Mesendoderm (in vitro differentiated cells): ENCODE measurements around the gene ZCCHC4.

ENCODE experiments used
- DNase-seq: peaks from one replicate; pipeline ENCODE4 v3.0.0; 2013
- H2AK5ac ChIP-seq: 2 replicates; pipeline ENCODE4 v1.6.1; 2013; ENCODE audit warnings: low read length, inconsistent platforms
- H2BK120ac ChIP-seq: 2 replicates; pipeline ENCODE4 v1.6.1; 2013; ENCODE audit warnings: low read depth, mild to moderate bottlenecking, low read length, moderate library complexity, mixed read lengths
- H2BK15ac ChIP-seq: replicated peaks from 2 replicates; pipeline ENCODE4 v1.6.1; 2013; ENCODE audit warnings: low read depth, mild to moderate bottlenecking, moderate library complexity
- H2BK5ac ChIP-seq: 2 replicates; pipeline ENCODE4 v1.6.1; 2013; ENCODE audit warnings: low read length, inconsistent platforms
- H3K18ac ChIP-seq: 2 replicates; pipeline ENCODE4 v1.6.1; 2013; ENCODE audit warnings: mild to moderate bottlenecking, low read length, mixed read lengths
- H3K23ac ChIP-seq: one replicate; pipeline ENCODE4 v1.6.1; 2013; ENCODE audit warnings: low read length
- H3K27ac ChIP-seq: 2 replicates; pipeline ENCODE4 v1.5.1; 2013; ENCODE audit warnings: low read depth, mild to moderate bottlenecking, inconsistent platforms, low read length, moderate library complexity
- H3K27me3 ChIP-seq: 2 replicates; pipeline ENCODE4 v1.6.1; 2013; ENCODE audit warnings: low read length, control low read depth, mild to moderate bottlenecking, inconsistent platforms; ENCODE audit not compliant: insufficient read depth, poor library complexity
- H3K36me3 ChIP-seq: 2 replicates; pipeline ENCODE4 v1.6.1; 2013; ENCODE audit warnings: low read length, inconsistent platforms; ENCODE audit not compliant: control insufficient read depth, insufficient read depth
- H3K4ac ChIP-seq: one replicate; pipeline ENCODE4 v1.6.1; 2013; ENCODE audit warnings: low read depth, mild to moderate bottlenecking, low read length, moderate library complexity
- H3K4me1 ChIP-seq: 2 replicates; pipeline ENCODE4 v1.6.1; 2013; ENCODE audit warnings: low read depth, low read length, inconsistent platforms; ENCODE audit not compliant: control insufficient read depth
- H3K4me2 ChIP-seq: 2 replicates; pipeline ENCODE4 v1.6.1; 2013; ENCODE audit warnings: low read length
- H3K4me3 ChIP-seq: 2 replicates; pipeline ENCODE4 v1.5.1; 2013; ENCODE audit warnings: mild to moderate bottlenecking, low read length
- H3K56ac ChIP-seq: one replicate; pipeline ENCODE4 v1.6.1; 2013; ENCODE audit warnings: low read length
- H3K79me1 ChIP-seq: 2 replicates; pipeline ENCODE4 v1.6.1; 2013; ENCODE audit warnings: low read length, inconsistent platforms
- H3K79me2 ChIP-seq: 2 replicates; pipeline ENCODE4 v1.6.1; 2013; ENCODE audit warnings: mild to moderate bottlenecking, low read length; ENCODE audit not compliant: control insufficient read depth, insufficient read depth
- H3K9ac ChIP-seq: 2 replicates; pipeline ENCODE4 v1.6.1; 2013; ENCODE audit warnings: low read length, inconsistent platforms
- H4K5ac ChIP-seq: one replicate; pipeline ENCODE4 v1.6.1; 2013; ENCODE audit warnings: low read length
- H4K8ac ChIP-seq: one replicate; pipeline ENCODE4 v1.6.1; 2013; ENCODE audit warnings: low read depth, mild to moderate bottlenecking, control low read depth, low read length, moderate library complexity
- WGBS: extraction: QIAGEN DNeasy Blood & Tissue Kit; methylation state at CpG from one replicate; pipeline ENCODE4 v1.1.7; 2013; ENCODE audit warnings: low lambda C conversion rate, missing lambda C conversion rate; ENCODE audit not compliant: insufficient coverage; ENCODE audit errors: extremely low coverage; 5-methylcytosine and 5-hydroxymethylcytosine counted together

Gene ZCCHC4

GRCh38 chr4:25310066-25310802, 2.3 kb upstream of the ZCCHC4 start:
- H3K4me2 ChIP-seq = no peak overlapping the region
- no peak overlapping the region for H2BK15ac ChIP-seq
- H3K79me1 ChIP-seq = peaks cover 3% of the 10 kb centered on the region
- H4K5ac ChIP-seq = no peak overlapping the region
- H3K4me1 ChIP-seq = no peaks in the 10 kb centered on the region
- no CpG with 5 or more reads among the region's 4 CpGs for WGBS
- no peaks in the 10 kb centered on the region for H3K36me3 ChIP-seq
- H3K4ac ChIP-seq = no peak overlapping the region
- no peak overlapping the region for H3K23ac ChIP-seq
- no peak overlapping the region for H3K56ac ChIP-seq
- H3K27ac ChIP-seq = no peak overlapping the region
- no peak overlapping the region for H2BK5ac ChIP-seq
- no peak overlapping the region for H2AK5ac ChIP-seq
- H3K27me3 ChIP-seq = no peaks in the 10 kb centered on the region
- H4K8ac ChIP-seq = no peak overlapping the region
- H2BK120ac ChIP-seq = no peak overlapping the region
- H3K79me2 ChIP-seq = no peaks in the 10 kb centered on the region
- H3K4me3 ChIP-seq = no peak overlapping the region
- DNase-seq = no peak
- H3K18ac ChIP-seq = no peak overlapping the region
- H3K9ac ChIP-seq = no peak overlapping the region

DNA sequence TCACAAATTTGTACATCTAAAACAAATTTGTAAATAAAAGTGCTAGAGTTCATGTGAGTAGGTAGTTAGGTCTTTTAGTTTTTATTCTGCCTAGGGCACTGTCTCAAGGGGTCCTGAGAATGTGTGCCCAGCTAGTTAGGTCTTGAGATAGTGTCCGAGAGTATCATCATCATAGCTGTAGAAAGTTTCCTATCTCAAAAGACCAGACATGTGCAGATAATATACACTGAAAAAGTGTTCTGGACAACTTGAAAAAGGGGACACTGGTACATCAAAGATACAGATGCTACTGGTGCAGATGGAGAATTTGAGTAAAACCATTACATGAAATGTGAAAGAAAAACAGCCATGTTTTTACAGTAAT, 1.8 kb upstream of the ZCCHC4 start:
- Histone ChIP-seq H3K23ac (no peak overlapping the region), H2BK15ac (no peak overlapping the region), H2BK120ac (no peak overlapping the region), H3K36me3 (no peaks in the 10 kb centered on the region), H3K4me1 (no peaks in the 10 kb centered on the region), H3K9ac (no peak overlapping the region), H3K27ac (no peak overlapping the region), H3K4me2 (no peak overlapping the region), H3K56ac (no peak overlapping the region), H3K27me3 (no peaks in the 10 kb centered on the region), H3K4me3 (no peak overlapping the region), H2BK5ac (no peak overlapping the region), H3K18ac (no peak overlapping the region), H3K79me2 (no peaks in the 10 kb centered on the region), H4K8ac (no peak overlapping the region), H3K79me1 (peaks cover 3% of the 10 kb centered on the region), H3K4ac (no peak overlapping the region), H2AK5ac (no peak overlapping the region), H4K5ac (no peak overlapping the region)
- no peak for DNase-seq
- WGBS = no CpG with 5 or more reads among the region's 1 CpG

DNA sequence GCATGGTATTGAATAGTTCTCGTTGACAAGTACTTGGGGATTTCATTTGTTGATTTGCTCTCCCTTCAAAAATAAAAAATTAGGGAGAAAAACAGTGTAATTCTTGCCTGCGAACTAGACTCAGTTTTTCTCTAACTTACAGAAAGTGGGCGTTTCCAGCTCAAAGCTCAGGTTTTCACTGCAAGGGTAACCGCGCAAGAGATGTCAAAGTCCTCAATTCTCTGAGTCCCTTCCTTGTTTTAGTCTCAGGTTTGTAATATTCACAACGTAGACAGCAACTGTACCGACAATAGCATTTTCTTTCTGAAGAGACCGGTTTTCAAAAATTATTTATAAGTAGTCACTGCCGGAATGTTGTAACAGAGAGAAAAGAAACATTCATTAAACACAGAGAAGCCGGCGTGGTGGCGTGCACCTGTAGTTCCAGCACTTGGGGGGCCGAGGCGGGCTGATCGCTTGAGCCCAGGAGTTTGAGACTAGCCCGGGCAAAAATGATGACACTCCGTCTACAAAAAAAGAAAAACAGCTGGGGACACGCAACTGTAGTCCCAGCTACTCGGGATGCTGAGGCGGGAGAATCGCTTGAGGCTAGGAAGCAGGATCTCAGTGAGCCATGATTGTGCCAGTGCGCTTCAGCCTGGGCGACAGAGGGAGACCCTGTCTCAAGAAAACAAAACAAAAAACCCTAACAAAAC, 774 bp downstream of the ZCCHC4 start:
- Histone ChIP-seq H4K5ac (no peak overlapping the region), H2BK5ac (no peak overlapping the region), H3K4ac (no peak overlapping the region), H2BK120ac (no peak overlapping the region), H2AK5ac (no peak overlapping the region), H4K8ac (no peak overlapping the region), H3K79me1 (peaks cover 3% of the 10 kb centered on the region), H3K27me3 (no peaks in the 10 kb centered on the region), H3K56ac (peak overlapping the region; percentile 94), H2BK15ac (no peak overlapping the region), H3K23ac (no peak overlapping the region), H3K18ac (no peak overlapping the region), H3K9ac (peak overlapping the region; percentile 82), H3K4me2 (peak overlapping the region; percentile 54), H3K4me1 (no peaks in the 10 kb centered on the region), H3K36me3 (no peaks in the 10 kb centered on the region), H3K27ac (no peak overlapping the region), H3K79me2 (no peaks in the 10 kb centered on the region), H3K4me3 (peak overlapping the region; percentile 76)
- WGBS = no CpG with 5 or more reads among the region's 23 CpGs
- peak; percentile 27 for DNase-seq

DNA sequence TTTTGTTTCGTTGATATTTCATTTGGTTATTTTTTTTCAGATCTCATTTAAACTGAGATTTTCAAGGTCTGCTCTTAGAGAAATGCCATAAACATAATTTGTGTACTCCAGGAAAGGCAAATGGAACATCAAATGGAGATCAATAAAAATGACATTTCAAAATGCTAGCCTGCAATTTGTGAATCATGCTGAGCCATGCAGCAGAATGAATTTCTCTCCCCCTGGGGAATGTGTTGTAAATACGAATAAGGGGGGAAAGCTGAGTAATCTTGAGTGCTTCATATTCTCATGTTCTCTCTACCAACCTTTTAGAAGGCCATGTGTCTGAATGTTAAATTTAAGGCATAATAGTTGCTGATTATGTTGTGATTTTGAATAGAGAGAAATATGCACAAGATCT, 7.8 kb downstream of the ZCCHC4 start:
- WGBS = no CpG with 5 or more reads among the region's 2 CpGs
- Histone ChIP-seq H2AK5ac (no peak overlapping the region), H2BK15ac (no peak overlapping the region), H3K79me2 (no peaks in the 10 kb centered on the region), H3K18ac (no peak overlapping the region), H3K4me3 (no peak overlapping the region), H3K9ac (no peak overlapping the region), H3K27me3 (no peaks in the 10 kb centered on the region), H4K8ac (no peak overlapping the region), H2BK120ac (no peak overlapping the region), H3K4ac (no peak overlapping the region), H4K5ac (no peak overlapping the region), H3K36me3 (no peaks in the 10 kb centered on the region), H3K4me2 (no peak overlapping the region), H3K23ac (no peak overlapping the region), H2BK5ac (no peak overlapping the region), H3K27ac (no peak overlapping the region), H3K56ac (no peak overlapping the region), H3K79me1 (no peaks in the 10 kb centered on the region), H3K4me1 (no peaks in the 10 kb centered on the region)
- DNase-seq = no peak

DNA sequence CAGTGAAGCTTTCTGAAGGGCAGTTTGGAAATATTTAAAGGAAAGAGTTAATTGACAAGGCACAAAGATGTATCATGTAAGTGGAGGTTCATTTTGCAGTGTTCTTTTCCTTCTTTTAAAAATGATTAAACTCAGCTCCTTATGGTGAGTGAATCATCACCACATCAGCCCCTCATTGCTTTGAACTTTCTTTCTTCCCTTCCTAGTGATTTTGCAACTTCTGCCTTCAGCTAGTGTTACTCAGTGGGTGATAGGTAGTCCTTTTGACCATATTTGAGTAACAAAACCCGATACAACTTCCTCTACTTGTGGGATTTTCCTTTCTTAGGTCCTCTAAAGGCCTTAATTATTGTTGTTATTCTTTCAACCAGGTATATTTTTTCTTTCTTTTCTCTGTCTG, 8.2 kb downstream of the ZCCHC4 start:
- WGBS = no CpG with 5 or more reads among the region's 1 CpG
- Histone ChIP-seq H3K36me3 (no peaks in the 10 kb centered on the region), H3K4me1 (no peaks in the 10 kb centered on the region), H3K9ac (no peak overlapping the region), H3K27ac (no peak overlapping the region), H3K4ac (no peak overlapping the region), H3K4me2 (no peak overlapping the region), H3K79me1 (no peaks in the 10 kb centered on the region), H2BK15ac (no peak overlapping the region), H3K27me3 (no peaks in the 10 kb centered on the region), H2BK120ac (no peak overlapping the region), H4K5ac (no peak overlapping the region), H3K56ac (no peak overlapping the region), H3K4me3 (no peak overlapping the region), H4K8ac (no peak overlapping the region), H3K79me2 (no peaks in the 10 kb centered on the region), H2BK5ac (no peak overlapping the region), H2AK5ac (no peak overlapping the region), H3K23ac (no peak overlapping the region), H3K18ac (no peak overlapping the region)
- DNase-seq = no peak
